HL-60 (cell line): Measurements from ENCODE around the gene FLAD1.

Experiments used
- DNase-seq, 2 experiments: peaks; one replicate each; pipeline ENCODE4 v3.0.0-alpha.2; 2010 to 2020; ENCODE audit warnings: low read depth in 1 of 2, low spot score in 1 of 2
- H3K27ac ChIP-seq: fragments of 250-450 bp; sonication (Bioruptor Pico); replicated peaks from 2 replicates; pipeline ENCODE4 v1.5.1; 2020; ENCODE audit warnings: mild to moderate bottlenecking, moderate library complexity
- H3K27me3 ChIP-seq: fragments of 250-450 bp; sonication (Bioruptor Pico); 2 replicates; pipeline ENCODE4 v1.5.1; 2021; ENCODE audit warnings: mild to moderate bottlenecking, moderate library complexity; ENCODE audit not compliant: insufficient read depth, poor library complexity, severe bottlenecking
- H3K4me3 ChIP-seq: replicated peaks from 2 replicates; pipeline ENCODE4 v1.5.1; 2011; ENCODE audit warnings: mild to moderate bottlenecking, control low read depth, low read length; ENCODE audit not compliant: insufficient read depth
- GABPA ChIP-seq: IDR thresholded peaks from 2 replicates; pipeline ENCODE4 v1.6.1; 2012; ENCODE audit warnings: low read depth
- POLR2AphosphoS5 ChIP-seq: IDR thresholded peaks from 2 replicates; pipeline ENCODE4 v1.6.1; 2012; ENCODE audit warnings: low read depth
- SPI1 ChIP-seq: IDR thresholded peaks from 2 replicates; pipeline ENCODE4 v1.6.1; 2012; ENCODE audit warnings: low read depth, mild to moderate bottlenecking, borderline replicate concordance
- long read RNA-seq: library from polyadenylated mRNA; unstranded; transcript quantifications from one replicate; pipeline ENCODE4 v2.0.0, GENCODE V29; 2020
- TF ChIP-seq, protein P1 (sequence below): IDR thresholded peaks from one replicate; pipeline ENCODE4 v1.5.1; 2011; ENCODE audit warnings: low read length, control low read depth, inconsistent platforms; ENCODE audit not compliant: insufficient read depth
- TF ChIP-seq, protein P2 (sequence below): IDR thresholded peaks from 2 replicates; pipeline ENCODE4 v1.6.1; 2012; ENCODE audit warnings: low read depth; ENCODE audit not compliant: insufficient replicate concordance

The FLAD1 gene
- long read RNA-seq, transcript FLAD1-201 (7 exons, 2,160 nt): minor isoform, 15 of 163 reads
- long read RNA-seq, transcript FLAD1-203 (8 exons, 1,730 nt): major isoform, 61 of 163 reads
- long read RNA-seq, partial matches to known transcripts: 38 of 163 reads
- long read RNA-seq, other reads (novel, unspliced or antisense): 49 of 163 reads

DNA sequence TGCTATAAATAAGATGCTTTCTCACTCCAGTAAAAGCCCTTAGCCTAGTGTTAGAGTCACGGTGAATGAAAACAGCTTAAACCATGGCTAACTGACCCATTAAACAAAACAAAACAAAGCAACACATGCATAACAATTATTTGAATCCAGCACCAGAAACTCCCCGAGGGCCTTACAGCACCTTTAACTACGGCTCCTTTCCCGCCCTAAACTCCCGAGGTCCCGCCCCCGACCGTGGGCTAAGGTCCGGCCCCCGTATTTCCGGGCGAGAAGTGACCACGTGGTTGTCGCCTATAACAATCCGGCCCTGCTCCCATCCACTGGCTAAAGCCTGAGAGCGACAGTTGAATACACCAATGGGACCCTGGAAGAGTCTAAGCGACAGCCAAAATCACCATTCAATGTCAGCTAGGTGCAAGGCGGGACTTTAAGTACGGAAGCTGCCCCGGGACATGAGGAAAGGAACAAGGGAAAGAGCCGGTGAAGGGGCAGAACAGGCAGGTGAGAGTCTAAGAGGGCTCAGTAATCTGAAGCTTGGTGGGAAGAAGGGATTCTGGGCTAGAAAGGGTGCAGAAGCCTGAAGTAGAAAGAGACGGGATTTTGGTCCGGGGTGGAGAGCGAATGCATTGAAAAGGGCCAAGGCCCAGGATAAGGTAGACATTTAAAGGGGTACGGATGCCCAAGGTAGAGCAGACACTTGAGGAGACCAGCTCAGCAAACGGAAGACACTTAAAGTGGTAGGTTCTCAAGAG, at the start of gene FLAD1:
FLAD1 (plus strand) TSS at position 448 of the 752 bp plus-strand sequence. CDS start 351 bp downstream, outside the sequence.
- peak; percentile 100 for DNase-seq
- H3K27ac ChIP-seq: peak within 1 kb of the TSS; percentile 69
- peak; percentile 46; the same call in 1 of the 2 replicates for TF ChIP-seq SPI1
- TF ChIP-seq POLR2AphosphoS5: peak; percentile 37; the same call in 1 of the 2 replicates
- TF ChIP-seq, protein P1, sequence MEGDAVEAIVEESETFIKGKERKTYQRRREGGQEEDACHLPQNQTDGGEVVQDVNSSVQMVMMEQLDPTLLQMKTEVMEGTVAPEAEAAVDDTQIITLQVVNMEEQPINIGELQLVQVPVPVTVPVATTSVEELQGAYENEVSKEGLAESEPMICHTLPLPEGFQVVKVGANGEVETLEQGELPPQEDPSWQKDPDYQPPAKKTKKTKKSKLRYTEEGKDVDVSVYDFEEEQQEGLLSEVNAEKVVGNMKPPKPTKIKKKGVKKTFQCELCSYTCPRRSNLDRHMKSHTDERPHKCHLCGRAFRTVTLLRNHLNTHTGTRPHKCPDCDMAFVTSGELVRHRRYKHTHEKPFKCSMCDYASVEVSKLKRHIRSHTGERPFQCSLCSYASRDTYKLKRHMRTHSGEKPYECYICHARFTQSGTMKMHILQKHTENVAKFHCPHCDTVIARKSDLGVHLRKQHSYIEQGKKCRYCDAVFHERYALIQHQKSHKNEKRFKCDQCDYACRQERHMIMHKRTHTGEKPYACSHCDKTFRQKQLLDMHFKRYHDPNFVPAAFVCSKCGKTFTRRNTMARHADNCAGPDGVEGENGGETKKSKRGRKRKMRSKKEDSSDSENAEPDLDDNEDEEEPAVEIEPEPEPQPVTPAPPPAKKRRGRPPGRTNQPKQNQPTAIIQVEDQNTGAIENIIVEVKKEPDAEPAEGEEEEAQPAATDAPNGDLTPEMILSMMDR: no peak
- peak; percentile 91 for TF ChIP-seq GABPA
- TF ChIP-seq, protein P2, sequence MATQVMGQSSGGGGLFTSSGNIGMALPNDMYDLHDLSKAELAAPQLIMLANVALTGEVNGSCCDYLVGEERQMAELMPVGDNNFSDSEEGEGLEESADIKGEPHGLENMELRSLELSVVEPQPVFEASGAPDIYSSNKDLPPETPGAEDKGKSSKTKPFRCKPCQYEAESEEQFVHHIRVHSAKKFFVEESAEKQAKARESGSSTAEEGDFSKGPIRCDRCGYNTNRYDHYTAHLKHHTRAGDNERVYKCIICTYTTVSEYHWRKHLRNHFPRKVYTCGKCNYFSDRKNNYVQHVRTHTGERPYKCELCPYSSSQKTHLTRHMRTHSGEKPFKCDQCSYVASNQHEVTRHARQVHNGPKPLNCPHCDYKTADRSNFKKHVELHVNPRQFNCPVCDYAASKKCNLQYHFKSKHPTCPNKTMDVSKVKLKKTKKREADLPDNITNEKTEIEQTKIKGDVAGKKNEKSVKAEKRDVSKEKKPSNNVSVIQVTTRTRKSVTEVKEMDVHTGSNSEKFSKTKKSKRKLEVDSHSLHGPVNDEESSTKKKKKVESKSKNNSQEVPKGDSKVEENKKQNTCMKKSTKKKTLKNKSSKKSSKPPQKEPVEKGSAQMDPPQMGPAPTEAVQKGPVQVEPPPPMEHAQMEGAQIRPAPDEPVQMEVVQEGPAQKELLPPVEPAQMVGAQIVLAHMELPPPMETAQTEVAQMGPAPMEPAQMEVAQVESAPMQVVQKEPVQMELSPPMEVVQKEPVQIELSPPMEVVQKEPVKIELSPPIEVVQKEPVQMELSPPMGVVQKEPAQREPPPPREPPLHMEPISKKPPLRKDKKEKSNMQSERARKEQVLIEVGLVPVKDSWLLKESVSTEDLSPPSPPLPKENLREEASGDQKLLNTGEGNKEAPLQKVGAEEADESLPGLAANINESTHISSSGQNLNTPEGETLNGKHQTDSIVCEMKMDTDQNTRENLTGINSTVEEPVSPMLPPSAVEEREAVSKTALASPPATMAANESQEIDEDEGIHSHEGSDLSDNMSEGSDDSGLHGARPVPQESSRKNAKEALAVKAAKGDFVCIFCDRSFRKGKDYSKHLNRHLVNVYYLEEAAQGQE: no peak

DNA sequence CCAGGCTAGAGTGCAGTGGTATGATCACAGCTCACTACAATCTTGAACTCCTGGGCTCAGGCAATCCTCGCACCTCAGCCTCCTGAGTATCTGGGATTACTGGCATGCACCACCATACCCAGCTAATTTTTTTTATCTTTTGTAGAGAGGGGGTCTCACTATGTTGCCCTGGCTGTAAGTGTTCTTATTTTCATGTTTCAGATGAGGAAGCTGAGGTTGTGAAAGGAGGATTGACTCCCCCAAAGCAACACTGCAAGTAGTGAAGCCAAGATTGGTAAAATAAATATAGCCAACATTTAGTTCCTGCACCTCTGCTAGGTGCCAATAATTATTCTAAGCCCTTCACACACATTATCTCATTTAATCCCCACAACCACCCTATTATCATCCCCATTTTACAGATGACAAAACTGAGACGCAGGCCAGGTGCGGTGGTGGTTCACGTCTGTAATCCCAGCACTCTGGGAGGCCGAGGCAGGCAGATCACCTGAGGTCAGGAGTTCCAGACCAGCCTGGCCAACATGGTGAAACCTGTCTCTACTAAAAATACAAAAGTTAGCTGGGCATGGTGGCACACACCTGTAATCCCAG, 48.7 kb upstream of the FLAD1 start:
- no peak for DNase-seq
- Histone ChIP-seq H3K27me3 (no peaks in the 10 kb centered on the region), H3K27ac (no peak overlapping the region), H3K4me3 (no peak overlapping the region)
- TF ChIP-seq, protein P1: no peak
- TF ChIP-seq, protein P2: no peak
- TF ChIP-seq SPI1: no peak
- no peak for TF ChIP-seq POLR2AphosphoS5
- TF ChIP-seq GABPA: no peak

More for the DNA sequence above, at the start of gene FLAD1:
- H3K27me3 ChIP-seq: no peaks in the 10 kb centered on the region
- peak within 1 kb of the TSS; percentile 83 for H3K4me3 ChIP-seq

DNA sequence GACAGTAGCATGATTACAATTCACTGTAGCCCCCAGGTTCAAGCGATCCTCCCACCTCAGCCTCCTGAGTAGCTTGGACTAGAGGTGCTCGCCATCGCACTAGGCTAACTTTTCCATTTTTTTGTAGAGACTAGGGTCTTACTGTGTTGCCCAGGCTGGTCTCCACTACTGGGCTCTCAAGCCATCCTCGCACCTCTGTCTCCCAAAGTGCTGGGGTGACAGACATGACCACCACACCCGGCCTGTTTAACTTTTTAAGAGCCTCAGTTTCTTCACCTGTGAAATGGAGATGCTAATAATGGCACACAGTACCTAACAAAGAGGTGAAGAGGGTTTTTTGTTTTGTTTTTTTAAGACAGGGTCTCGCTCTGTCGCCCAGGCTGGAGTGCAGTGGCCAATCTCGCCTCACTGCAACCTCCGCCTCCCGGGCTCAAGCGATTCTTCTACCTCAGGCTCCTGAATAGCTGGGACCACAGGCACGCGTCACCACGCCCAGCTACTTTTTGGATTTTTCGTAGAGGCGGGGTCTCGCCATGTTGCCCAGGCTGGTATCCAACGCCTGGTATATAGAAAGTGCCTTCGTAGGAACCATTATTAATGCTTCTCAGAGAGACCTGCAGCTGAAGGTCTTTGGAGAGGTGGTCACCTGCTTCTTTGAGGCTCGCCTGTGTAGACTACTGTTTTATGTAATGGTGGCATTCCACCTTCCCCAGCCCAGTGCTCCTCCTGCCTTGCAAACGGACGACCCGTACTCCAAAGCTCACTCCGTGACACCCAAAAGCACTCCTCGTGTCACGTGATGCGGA, 47.2 kb upstream of the FLAD1 start:
- no peak for DNase-seq
- Histone ChIP-seq H3K4me3 (peak overlapping the region; percentile 58), H3K27ac (peak overlapping the region; percentile 100), H3K27me3 (no peaks in the 10 kb centered on the region)
- no peak for TF ChIP-seq SPI1
- TF ChIP-seq, protein P1: no peak
